Mesothelial cell of epicardium (in vitro differentiated cells): ENCODE results near the gene FAM169A. TPM values are rescaled to one million over a fixed set of nuclear protein-coding genes. Genes with fewer than 3 reads are reported as not detected.
"Not testable (repeated sequence)": the region's sequence is repeated elsewhere in the genome, so short reads cannot be mapped to it uniquely, and the experiment has no call there.

Source experiments
- DNase-seq, 2 experiments: peaks; one replicate each; pipeline ENCODE4 v3.0.0; 2021; ENCODE audit warnings: low spot score in 2 of 2; ENCODE audit not compliant: unreplicated experiment in 2 of 2
- H3K27ac Mint-ChIP-seq: 2 replicates; pipeline ENCODE4 v1.8.0; 2021; ENCODE audit warnings: mixed read lengths
- H3K27me3 Mint-ChIP-seq: 2 replicates; pipeline ENCODE4 v1.8.0; 2021; ENCODE audit warnings: low read depth, mixed read lengths
- H3K36me3 Mint-ChIP-seq: 2 replicates; pipeline ENCODE4 v1.8.0; 2021; ENCODE audit warnings: mixed read lengths
- H3K4me1 Mint-ChIP-seq: 2 replicates; pipeline ENCODE4 v1.8.0; 2021; ENCODE audit warnings: mixed read lengths
- H3K4me3 Mint-ChIP-seq: 2 replicates; pipeline ENCODE4 v1.8.0; 2021; ENCODE audit warnings: mild to moderate bottlenecking, moderate library complexity, mixed read lengths
- H3K9me3 Mint-ChIP-seq: 2 replicates; pipeline ENCODE4 v1.8.0; 2021; ENCODE audit warnings: mixed read lengths
- total RNA-seq: library from RNA; stranded (reverse); gene quantifications from 3 replicates; pipeline ENCODE4 v1.2.1, GENCODE V29; 2021
- TF ChIP-seq, protein P1 (sequence below): fragments of 200-600 bp; sonication (generic); IDR thresholded peaks from one replicate; pipeline ENCODE4 v1.5.0; 2021; ENCODE audit warnings: antibody characterized with exemption; ENCODE audit not compliant: unreplicated experiment

Gene FAM169A
- total RNA-seq, 1 donor from 2014 or later = 23.7 TPM

DNA sequence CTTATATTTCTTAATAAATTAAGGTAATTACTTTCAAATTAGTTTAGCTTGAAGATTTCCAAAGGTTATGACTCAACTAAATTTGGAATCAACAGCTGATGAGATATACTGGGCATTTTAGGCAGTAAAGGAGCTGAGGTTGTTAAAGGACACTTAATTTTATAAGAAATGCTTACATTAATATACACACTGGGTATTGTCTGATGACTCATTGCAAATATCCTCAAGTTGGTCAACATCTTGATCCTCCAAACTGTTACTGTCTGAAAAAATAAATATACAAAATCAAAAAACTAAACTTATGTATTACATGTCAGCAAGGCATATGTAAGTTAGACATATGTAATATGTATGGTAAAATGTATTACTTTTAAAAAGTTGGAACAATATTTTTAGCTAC, 102.7 kb downstream of the FAM169A start:
- Mint-ChIP-seq H3K27ac (no peak overlapping the region), H3K4me1 (peaks cover 23% of the 10 kb centered on the region), H3K9me3 (no peaks in the 10 kb centered on the region), H3K27me3 (no peaks in the 10 kb centered on the region), H3K4me3 (no peak overlapping the region), H3K36me3 (peaks cover 3% of the 10 kb centered on the region)
- DNase-seq = no peak
- TF ChIP-seq, protein P1, sequence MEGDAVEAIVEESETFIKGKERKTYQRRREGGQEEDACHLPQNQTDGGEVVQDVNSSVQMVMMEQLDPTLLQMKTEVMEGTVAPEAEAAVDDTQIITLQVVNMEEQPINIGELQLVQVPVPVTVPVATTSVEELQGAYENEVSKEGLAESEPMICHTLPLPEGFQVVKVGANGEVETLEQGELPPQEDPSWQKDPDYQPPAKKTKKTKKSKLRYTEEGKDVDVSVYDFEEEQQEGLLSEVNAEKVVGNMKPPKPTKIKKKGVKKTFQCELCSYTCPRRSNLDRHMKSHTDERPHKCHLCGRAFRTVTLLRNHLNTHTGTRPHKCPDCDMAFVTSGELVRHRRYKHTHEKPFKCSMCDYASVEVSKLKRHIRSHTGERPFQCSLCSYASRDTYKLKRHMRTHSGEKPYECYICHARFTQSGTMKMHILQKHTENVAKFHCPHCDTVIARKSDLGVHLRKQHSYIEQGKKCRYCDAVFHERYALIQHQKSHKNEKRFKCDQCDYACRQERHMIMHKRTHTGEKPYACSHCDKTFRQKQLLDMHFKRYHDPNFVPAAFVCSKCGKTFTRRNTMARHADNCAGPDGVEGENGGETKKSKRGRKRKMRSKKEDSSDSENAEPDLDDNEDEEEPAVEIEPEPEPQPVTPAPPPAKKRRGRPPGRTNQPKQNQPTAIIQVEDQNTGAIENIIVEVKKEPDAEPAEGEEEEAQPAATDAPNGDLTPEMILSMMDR = no peak

DNA sequence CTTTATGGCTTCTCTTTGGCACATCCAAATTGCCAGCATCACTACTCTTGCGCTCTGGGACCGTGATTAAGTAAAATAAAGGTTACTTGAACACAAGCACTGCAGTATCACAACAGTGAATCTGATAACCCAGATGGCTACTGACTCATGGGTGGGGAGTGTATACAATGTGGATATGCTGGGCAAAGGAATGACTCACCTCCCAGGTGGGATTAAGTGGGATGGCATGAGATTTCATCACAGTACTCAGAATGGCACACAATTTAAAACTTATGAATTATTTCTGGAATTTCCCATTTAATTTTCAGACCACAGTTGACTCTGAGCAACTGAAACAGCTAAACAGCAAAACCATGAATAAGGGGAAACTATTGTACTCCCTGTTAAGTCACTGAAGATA, 103.6 kb downstream of the FAM169A start:
- TF ChIP-seq, protein P1 = no peak
- Mint-ChIP-seq H3K9me3 (no peaks in the 10 kb centered on the region), H3K27ac (no peak overlapping the region), H3K27me3 (no peaks in the 10 kb centered on the region), H3K4me1 (peaks cover 16% of the 10 kb centered on the region), H3K36me3 (peaks cover 9% of the 10 kb centered on the region), H3K4me3 (no peak overlapping the region)
- no peak for DNase-seq

DNA sequence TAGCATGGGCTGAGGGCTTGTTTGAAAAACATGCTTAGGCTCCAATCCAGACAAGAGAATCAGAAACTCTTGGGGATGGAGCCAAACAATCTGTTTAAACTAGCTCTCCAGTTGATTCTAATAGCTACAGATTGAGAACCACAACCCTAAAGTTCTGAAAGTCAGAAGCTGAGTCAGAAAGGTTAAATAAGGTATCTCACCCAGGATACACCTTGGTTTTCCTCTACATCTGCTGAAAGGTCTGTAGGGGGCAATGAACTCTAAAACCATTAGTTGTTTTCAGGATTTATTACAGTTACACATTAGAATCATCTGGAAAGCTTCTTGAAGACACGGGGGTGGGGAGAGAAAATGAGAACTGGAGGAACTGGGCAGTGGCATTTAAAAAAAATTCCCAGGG, 104.9 kb downstream of the FAM169A start:
- Mint-ChIP-seq H3K36me3 (peaks cover 17% of the 10 kb centered on the region), H3K27me3 (no peaks in the 10 kb centered on the region), H3K9me3 (peaks cover 6% of the 10 kb centered on the region), H3K27ac (no peak overlapping the region), H3K4me3 (no peak overlapping the region), H3K4me1 (peaks cover 9% of the 10 kb centered on the region)
- no peak for DNase-seq
- TF ChIP-seq, protein P1 = no peak

DNA sequence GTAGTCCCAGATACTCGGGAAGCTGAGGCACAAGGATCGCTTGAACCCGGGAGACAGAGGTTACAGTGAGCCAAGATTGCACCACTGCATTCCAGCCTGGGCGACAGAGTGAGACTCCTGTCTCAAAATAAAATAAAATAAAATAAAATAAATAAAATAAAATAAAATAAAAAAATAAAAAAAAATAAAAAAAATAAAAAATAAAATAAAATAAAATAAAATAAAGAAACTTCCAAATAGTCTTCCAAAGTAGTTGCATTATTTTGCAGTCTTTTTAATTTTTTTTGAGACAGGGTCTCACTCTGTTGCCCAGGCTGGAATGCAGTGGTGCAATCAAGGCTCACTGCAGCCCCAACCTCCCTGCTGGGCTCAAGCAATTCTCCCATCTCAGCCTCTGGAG, 117.4 kb downstream of the FAM169A start:
- not testable (repeated sequence) for H3K27me3 Mint-ChIP-seq, H3K4me1 Mint-ChIP-seq, H3K4me3 Mint-ChIP-seq, H3K27ac Mint-ChIP-seq, H3K9me3 Mint-ChIP-seq, DNase-seq
- H3K36me3 Mint-ChIP-seq = peaks cover 39% of the 10 kb centered on the region

DNA sequence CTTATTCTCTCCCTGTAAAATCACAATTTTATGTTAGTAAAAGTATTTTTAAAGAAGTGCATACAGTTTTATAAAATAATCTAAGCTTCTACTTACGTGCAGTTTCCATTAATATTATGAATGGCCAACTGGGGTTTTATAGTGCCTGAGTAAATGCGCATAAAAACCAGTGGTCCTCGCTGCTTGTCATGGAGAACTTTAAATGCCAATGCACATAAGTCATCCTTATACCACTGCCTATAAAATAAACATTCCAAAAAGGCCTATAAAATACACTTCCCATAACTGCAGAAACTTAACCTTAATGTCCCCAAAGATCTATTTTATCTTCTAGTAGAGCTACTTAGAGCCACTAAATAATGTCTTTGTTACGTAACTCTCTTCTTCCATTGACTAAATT, 127.8 kb downstream of the FAM169A start:
- Mint-ChIP-seq H3K4me3 (no peak overlapping the region), H3K27ac (no peak overlapping the region), H3K27me3 (no peaks in the 10 kb centered on the region), H3K9me3 (no peaks in the 10 kb centered on the region), H3K36me3 (peaks cover 25% of the 10 kb centered on the region), H3K4me1 (no peaks in the 10 kb centered on the region)
- no peak for DNase-seq
- TF ChIP-seq, protein P1 = no peak

DNA sequence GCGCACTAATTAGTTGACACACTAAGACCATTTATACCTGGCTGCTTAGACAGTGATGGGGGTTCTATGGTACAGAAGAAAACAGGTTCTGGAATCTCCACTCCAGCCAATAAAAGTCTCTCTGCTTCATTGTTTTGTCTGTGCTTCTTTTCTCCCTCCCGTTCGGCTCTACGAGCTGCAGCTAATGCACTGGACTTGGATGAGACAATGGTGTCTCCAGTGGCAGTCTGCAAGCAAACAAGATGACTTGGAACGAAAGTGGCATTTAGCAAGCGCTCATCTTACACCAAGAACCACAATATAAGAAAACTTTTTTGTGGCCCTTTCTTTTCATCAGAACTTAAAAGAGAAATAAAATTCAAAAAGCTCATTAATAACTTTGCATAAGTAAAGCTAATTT, 129.4 kb downstream of the FAM169A start:
- Mint-ChIP-seq H3K36me3 (peaks cover 20% of the 10 kb centered on the region), H3K27me3 (no peaks in the 10 kb centered on the region), H3K9me3 (no peaks in the 10 kb centered on the region), H3K4me1 (no peaks in the 10 kb centered on the region), H3K27ac (no peak overlapping the region), H3K4me3 (no peak overlapping the region)
- TF ChIP-seq, protein P1 = no peak
- no peak for DNase-seq

Other genes starting within 250 kb of the FAM169A start
- gene ENC1, start 225.7 kb downstream of the FAM169A start, total RNA-seq = 123 to 129 TPM (median 125 TPM) in 3 replicates
- gene HEXB, start 181.2 kb downstream of the FAM169A start, total RNA-seq = 57.5 to 62.5 TPM (median 58.3 TPM) in 3 replicates
- gene GFM2, start 99.3 kb downstream of the FAM169A start, total RNA-seq = 34.3 to 37.3 TPM (median 37.3 TPM) in 3 replicates
- gene NSA2, start 99.1 kb downstream of the FAM169A start, total RNA-seq = 76.9 to 88.5 TPM (median 86.7 TPM) in 3 replicates
- gene GCNT4, start 186.2 kb upstream of the FAM169A start, total RNA-seq = 1.7 to 1.9 TPM (median 1.8 TPM) in 3 replicates